Medulla oblongata (tissue), 1 donor: ENCODE results near the gene ATP2C2.

Experiments
- DNase-seq: peaks from one replicate; pipeline ENCODE4 v3.0.0-alpha.2; 2015; ENCODE audit errors: extremely low spot score

ATP2C2 gene

GRCh38 chr16:84513123-84513522 lies 144.8 kb downstream of the ATP2C2 start:
- DNase-seq, result no peak

GRCh38 chr16:84513666-84514065 lies 145.3 kb downstream of the ATP2C2 start:
- no peak for DNase-seq
